Posterior vena cava (tissue), 2 donors: Measurements from ENCODE around the gene TMED9. TPM values are rescaled to one million over a fixed set of nuclear protein-coding genes. Genes with fewer than 3 reads are reported as not detected.
A peak's percentile ranks its signal among the peaks of the same experiment; 100 is the strongest.
"Not testable (repeated sequence)": the region's sequence is repeated elsewhere in the genome, so short reads cannot be mapped to it uniquely, and the experiment has no call there.

Experiments used
- DNase-seq: peaks from one replicate; pipeline ENCODE4 v3.0.0-alpha.2; 2020; ENCODE audit warnings: low spot score
- intact Hi-C, 2 donors: fragments of 100-400 bp; cut with DNase I; formaldehyde crosslinking; loops; one replicate each; pipeline versions ENCODE4 v1.14.1 to v1.14.2; 2022 to 2023
- total RNA-seq, 2 donors: library from RNA; stranded (reverse); fragmentation: NEBNext Ultra II Directional; extraction: Animal tissue kit (Norgen Biotek cat#: 25700); gene quantifications; one replicate each; pipeline ENCODE4 v1.2.1, GENCODE V29; 2021
- donor health status: DM: yes; HTN: yes; CAD: no.
- donor health status: DM: yes; HTN: yes; CAD: no.

The TMED9 gene
- total RNA-seq, 2 donors from 2014 or later = 117 TPM

DNA sequence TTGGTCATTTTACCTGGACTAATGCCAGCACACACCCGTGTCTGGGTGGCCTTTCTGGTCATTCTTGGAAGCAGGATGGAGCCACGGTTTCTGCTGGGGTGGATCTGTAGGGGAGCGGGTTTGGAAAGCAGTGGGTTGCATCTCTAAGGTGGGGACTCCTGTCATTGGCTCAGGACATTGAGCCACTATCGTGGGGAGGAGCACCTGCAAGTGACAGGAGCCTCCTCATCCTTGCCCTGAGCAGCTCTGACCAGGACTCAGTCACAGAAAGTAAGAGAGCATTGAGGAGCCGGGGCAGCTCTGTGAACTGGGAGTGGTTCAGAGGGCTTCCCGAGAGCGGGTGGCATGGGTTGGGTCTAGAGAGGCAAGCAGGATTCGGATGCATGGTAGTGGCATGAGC, 11.6 kb downstream of the TMED9 start:
- intact Hi-C loops = no loop called here
- DNase-seq = no peak

DNA sequence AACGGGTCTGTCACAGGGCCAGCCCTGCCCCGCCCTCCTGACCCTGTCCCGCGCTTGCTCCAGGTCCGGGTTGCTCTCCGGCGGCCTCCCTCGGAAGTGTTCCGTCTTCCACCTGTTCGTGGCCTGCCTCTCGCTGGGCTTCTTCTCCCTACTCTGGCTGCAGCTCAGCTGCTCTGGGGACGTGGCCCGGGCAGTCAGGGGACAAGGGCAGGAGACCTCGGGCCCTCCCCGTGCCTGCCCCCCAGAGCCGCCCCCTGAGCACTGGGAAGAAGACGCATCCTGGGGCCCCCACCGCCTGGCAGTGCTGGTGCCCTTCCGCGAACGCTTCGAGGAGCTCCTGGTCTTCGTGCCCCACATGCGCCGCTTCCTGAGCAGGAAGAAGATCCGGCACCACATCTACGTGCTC, 12.1 kb downstream of the TMED9 start:
- peak; percentile 78 for DNase-seq
- intact Hi-C loops = no loop called here

DNA sequence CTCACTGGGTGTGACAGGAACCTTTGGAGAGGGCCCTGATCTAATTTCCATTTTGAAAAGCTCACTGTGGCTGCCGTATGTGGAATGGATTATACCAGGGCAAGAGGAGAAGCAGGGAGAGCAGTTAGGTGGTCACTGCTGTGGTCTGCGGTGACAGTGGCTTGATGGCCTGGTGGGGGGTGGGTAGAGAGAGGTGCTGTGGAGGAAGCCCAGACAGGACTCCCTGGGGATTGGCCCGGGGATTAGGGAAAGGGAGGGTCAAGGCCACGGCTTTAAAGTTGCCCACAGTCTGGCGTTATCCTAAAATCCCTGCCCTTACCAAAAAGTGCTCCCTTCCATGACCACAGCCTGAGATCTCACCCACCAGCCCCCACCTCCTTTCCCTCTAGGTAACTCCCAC, 12.7 kb downstream of the TMED9 start:
- intact Hi-C loops = no loop called here
- DNase-seq = no peak

DNA sequence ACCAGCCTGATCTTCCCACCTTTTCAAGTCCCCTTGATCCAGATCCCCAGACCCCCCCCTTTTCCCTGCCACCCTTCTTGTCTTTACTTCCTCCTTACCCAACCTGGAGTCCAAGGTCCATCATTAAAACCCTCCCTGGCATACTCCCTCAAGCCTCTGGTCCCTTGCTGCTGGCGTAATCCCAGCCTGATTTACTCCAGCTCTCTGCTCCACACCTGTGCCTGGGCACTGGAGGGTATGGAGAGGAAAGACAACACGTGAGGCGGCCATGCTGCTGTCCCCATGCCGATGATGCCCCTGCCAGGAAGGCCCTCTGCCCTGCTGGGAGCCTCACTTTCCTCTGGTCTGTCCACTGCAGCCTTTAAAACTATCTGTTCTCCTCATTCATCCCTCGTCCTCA, 13.1 kb downstream of the TMED9 start:
- intact Hi-C loops = no loop called here
- no peak for DNase-seq

DNA sequence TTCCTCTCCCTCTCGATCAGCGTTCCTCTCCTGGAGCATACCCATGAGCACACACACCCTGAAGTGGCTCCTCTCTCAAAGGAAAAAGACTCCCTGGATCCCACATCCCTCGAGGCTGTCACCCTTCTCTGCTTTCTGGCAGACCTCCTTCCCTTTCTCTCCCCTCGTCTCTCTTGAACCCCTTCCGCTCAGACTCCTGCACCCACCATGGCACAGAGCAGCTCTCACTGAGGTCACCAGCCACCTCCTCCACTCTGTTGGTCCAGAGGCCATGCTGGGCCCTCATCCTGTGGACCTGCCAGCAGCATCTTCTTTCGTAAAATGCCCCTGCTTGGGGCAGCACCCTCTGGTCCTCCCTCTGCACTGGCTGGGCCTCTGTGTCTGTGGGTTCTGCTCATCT, 13.7 kb downstream of the TMED9 start:
- intact Hi-C loops = no loop called here
- no peak for DNase-seq

DNA sequence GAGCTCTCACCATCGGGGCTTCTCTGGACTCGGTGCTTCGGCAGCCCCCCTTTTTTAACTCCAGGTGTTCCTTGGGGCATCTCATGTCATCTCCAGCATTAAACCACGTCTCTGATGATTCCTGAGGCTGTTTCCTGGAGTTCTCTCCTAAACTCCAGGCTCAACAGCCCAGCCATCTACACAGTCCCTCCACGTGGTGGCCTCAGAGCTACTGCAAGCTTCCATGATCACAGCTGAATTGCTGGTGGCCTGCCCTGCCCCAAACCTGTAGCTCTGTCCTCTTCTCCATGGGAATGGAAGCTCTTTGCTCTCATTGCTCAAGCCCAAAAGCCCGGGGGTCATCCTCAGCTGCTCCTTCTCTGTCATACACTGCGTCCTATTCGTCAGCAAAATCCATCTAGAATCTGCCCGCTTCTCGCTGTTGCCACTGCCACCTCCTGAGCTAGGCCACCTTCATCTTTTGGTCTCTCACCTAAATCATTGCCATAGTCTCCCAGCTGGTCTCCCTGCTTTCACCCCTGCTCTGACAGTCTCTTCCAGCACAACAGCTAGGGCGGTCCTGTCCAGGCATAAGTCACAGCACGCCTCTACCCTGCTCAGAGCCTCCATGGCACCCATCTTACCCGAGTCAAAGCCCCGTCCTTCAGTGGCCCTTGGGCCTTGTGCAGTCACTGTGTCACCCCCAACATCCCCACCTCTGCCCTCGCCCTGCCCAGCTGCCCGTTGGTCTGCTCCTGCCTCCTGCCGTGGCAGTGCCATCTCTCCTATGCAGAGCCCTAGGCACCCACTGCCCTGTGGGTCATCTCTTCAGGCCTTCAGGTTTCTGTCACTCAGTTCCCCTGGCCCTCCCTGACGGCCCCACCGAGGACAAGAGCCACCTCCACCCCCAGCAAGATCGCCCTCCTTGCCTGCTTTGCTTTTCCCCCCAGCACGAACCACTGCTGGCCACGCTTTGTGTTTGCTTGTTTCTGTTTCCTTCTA, 14.4 kb downstream of the TMED9 start:
- intact Hi-C loops = no loop called here
- no peak for DNase-seq

DNA sequence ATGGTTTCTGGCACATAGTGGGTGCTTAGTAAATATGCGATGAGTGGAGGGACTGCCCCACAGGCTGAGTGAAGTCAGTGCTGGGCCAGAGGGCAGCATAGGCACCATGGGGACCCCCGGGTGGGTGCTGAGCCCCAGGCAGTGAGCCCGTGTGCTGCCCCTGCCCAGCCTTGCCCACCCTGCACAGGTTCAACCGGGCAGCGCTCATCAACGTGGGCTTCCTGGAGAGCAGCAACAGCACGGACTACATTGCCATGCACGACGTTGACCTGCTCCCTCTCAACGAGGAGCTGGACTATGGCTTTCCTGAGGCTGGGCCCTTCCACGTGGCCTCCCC, 15.1 kb downstream of the TMED9 start:
- DNase-seq = no peak
- intact Hi-C loops = no loop called here

DNA sequence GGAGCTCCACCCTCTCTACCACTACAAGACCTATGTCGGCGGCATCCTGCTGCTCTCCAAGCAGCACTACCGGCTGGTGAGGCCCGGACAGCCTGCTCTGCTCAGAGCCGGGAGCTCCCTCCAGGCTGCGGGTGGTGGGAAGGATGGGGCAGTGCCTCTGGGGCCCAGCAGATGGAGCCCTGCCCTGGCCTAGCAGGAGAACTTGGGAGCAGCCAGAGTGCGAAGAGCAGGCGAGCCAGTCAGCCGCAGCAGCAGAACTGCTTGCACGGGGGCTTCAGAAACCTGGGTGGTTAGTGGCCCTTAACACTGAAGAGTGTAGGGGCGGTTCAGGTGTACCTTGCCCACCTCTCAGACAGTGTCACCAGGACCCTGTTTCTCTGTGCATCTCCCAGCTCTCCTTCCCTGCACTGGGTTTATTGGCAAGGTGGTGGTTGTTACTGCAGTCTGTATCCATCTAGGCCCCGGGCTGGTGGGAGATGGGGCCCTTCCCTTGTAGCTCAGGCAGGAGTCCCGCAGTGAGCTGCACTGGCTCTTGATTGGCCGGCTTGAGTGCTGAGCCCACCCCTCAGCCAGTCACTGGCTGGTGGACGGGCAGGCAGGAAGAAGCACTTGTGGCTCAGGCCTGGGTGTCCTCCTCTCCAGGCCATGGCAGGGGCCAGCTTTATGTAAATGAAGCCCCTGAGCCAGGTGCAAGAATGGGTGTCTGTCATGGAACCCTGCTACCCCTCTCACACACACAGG, 15.6 kb downstream of the TMED9 start:
- peak; percentile 92 for DNase-seq

DNA sequence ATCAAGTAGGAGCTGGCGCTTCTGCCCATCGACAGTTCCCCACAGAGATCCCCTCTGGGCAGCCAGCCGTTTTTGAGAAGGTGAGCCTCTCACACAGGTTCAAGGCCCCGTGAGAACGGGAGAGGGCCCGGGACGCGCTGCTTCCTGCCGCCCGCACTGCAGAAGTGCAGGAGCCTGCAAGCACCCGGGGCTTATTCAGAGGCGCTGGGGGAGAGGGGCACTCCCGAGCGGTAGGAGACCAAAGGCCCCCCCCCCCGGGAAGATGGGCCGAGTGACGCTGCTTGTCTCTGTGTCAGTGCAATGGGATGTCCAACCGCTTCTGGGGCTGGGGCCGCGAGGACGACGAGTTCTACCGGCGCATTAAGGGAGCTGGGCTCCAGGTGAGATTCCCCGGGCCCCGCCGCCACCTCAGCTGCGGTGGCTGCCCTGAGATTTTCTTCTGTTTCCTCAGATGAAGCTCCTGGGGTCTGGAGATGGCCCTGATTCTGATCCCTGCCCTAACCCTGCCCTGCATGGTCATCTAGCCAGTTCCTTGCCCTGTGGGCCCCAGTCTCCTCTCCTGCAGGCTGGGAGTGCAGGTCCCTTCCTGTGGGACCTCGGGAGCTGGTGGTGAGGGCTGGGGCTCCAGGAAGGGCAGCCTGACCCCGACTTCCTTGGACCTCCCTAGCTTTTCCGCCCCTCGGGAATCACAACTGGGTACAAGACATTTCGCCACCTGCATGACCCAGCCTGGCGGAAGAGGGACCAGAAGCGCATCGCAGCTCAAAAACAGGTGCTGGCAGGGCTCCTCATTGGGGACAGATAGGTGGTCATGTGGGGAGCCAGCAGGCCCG, 16.5 kb downstream of the TMED9 start:
- no peak for DNase-seq
- intact Hi-C loops = no loop called here

More for the DNA sequence above, 15.6 kb downstream of the TMED9 start:
- intact Hi-C loops = no loop called here

DNA sequence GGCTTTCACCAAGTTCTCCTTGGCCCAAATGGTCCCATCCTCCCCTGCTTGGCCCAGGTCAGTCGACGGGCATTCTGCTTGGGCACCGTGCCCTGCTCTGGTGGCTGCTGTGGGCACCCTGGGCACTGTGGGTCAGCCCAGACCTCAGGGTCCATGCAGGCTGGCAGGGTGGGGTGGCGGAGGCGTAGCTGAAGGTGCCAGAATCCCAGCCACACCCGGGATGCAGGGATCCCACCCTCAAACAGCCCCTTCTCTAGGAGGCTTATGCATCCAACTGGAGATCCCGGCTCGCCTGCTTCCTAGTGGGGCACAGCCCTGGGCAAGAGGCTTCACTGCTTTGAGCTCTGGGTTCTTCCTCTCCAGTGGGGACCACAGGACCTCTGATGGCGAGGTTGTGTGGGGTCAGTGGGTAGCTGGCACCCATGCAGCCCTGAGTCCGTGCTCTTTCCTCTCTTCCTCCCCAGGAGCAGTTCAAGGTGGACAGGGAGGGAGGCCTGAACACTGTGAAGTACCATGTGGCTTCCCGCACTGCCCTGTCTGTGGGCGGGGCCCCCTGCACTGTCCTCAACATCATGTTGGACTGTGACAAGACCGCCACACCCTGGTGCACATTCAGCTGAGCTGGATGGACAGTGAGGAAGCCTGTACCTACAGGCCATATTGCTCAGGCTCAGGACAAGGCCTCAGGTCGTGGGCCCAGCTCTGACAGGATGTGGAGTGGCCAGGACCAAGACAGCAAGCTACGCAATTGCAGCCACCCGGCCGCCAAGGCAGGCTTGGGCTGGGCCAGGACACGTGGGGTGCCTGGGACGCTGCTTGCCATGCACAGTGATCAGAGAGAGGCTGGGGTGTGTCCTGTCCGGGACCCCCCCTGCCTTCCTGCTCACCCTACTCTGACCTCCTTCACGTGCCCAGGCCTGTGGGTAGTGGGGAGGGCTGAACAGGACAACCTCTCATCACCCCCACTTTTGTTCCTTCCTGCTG, 17.4 kb downstream of the TMED9 start:
- intact Hi-C loops = no loop called here

DNA sequence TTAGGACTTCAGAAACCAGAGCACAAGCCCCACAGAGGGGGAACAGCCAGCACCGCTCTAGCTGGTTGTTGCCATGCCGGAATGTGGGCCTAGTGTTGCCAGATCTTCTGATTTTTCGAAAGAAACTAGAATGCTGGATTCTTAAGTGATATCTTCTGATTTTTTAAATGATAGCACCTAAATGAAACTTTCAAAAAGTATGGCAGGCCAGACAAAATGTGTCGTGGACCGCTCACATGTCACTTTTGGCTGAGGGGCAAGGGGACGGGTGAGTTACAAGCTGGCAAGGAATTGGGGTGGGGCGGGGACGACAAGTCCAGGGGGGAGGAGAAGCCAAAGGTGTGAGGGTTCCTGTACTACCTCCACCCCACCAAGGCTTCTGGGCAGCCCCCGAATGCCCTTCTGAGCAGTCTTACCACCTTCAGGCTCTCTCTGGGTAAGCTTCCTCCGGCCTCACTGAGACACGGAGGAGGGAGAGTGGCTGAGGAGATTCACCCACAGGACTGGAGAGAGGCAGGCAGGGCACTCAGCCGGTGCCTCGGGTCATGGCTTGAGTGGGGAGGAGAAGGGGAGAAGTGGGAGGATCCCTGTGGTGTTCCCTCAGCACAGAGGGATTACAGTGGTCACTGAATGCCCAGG, 18.2 kb downstream of the TMED9 start:
- intact Hi-C loops = no loop called here
- no peak for DNase-seq

More for the DNA sequence above, 17.4 kb downstream of the TMED9 start:
- DNase-seq = peak; percentile 80

DNA sequence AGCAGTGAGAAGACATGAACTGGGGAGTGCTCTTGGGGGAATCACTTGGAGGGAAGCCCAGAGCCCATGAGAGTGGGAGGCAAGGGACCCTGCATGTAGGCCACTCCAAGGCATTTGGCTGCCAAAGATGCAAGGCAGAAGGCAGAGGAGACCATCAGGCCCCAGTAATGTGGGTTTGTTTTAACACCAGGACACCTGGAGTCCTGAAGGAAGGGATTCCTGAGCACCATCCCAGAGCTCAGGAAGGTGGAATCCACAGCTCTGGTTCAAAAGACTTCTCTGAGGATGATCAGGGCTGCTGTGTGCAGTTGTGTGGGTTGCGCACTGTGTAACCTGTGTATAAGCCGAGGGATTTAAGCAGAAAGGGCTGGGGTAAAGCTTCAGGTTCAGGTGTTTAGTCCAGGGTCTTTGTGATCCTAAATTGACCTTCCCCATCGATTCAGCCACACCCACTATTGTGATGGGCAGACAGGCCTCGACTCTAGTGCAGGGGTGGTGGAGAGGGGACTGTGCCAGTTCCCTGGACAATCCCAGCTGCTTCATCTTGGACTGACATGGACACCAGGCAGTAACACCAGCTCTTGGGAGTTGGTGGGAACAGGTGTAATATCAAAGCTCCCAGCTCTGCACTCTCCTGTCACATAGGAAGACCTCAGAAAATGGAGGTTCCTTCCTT, 18.9 kb downstream of the TMED9 start:
- DNase-seq = no peak
- intact Hi-C loops = no loop called here

DNA sequence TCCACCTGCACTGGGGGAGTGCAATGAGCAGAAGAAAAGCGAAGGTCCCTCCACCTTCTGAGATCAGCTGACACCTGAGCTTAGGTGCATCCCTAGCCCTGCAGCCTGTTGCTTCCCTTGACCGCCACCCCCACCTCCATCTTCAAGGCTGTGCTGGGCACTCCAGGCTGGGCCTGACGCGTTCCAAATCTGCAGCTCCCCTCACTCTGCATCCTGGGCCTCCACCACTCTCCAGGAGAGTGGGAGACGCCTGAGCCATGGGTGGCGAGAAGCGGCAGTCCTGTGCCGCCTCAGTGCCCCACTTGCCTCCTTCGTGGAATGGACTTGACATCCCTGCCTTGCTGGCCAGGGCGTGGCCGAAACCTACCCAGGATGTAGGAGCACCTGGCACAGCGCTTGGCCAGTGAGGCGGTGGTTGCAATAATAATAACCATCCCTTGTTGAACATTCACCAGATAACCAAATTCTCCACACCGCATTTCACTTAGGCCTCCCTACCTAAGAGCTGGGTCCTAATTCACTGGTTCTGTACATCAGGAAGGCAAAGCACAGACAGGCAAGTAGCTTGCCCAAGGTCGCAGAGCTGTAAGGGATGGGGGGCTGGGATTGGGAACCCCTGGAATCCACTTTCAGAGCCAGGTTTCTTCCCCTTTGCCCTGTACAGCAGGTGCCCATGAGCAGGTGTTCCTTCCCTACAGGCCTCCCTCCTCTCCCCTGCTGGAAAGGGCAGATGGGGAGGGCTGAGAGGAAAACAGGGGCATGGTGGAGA, 19.6 kb downstream of the TMED9 start:
- intact Hi-C loops = no loop called here
- DNase-seq = no peak

DNA sequence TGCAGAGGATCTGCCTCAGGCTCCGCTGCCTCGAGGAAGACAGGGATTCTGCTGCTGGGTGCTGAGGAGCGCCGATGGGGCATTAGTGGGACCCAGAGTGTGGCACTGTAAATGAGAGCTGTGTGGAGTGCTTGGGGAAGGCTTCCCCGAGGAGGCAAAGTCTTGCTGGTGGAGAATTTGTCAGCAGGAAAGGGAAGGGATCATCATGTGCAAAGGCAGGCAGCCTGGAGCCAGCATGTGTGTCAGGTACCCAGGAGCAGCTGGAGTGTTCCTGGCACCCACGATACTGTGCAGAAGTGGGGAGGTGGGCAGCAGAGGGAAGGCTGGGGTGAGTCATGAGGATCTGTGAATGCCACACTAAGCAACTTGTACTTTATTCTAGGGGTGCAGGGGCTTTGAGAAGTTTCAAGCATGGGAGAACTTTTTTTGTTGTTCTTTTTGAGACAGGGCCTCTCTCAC, 20.2 kb downstream of the TMED9 start:
- no peak for DNase-seq
- intact Hi-C loops = no loop called here

DNA sequence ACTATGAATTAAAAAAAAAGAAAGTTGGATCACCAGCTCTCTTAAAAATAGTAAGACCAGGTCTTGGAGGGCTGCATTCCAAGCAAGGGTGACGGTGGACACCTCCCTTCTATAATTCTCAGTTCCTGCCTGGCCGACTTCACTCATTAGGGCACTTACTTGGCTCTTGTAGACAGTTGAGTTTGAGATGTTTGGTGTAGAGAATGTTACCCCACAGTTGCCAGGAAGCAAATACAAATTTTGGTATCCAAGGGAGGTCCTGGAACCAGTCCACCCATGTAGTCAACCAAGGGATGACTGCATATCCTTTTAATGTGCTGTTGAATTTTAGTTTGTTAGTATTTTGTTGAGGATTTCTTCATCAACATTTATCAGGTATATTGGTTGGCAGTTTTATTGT, 28.6 kb downstream of the TMED9 start:
- no peak for DNase-seq
- intact Hi-C loops = no loop called here

DNA sequence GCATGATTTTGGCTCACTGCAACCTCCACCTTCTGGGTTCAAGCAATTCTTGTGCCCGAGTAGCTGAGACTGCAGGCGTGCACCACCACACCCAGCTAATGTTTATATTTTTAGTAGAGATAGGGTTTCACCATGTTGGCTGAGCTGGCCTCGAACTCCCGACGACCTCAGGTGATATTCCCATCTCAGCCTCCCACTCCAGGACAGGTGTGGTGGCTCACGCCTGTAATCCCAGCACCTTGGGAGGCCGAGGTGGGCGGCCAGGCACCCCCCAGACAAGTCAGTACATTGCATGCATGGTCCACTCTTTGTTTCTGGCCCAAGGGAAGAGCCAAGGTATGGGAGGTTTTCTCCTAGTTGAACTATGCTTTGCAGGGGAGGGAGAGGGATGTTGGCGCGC, 32.2 kb downstream of the TMED9 start:
- intact Hi-C loops = not testable (repeated sequence)
- peak; percentile 67 for DNase-seq

DNA sequence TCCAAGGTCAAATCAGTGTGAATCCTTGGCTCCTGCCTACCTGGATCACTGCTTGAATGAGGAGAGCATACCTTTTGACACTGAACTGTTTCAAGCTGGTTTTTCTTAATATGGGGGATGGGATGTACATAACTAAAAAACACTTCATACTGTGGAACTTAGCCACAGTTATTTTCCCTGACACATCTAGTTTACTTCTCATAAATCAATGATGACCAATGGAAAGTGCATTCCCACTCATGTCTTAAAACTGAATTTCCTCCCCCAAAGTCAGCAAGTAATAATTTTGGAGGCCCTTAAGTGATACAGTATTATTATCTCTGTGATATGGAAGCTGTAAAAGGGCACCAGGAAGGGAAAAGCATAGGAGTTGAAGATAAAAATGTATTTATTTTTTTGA, 38.2 kb downstream of the TMED9 start:
- intact Hi-C loops, DNase-seq: not testable (repeated sequence)
